B cell (primary cell): ENCODE measurements around the gene SEC24D. TPM values are rescaled to one million over a fixed set of nuclear protein-coding genes. Genes with fewer than 3 reads are reported as not detected.

ENCODE experiments used
- ATAC-seq: fragments of 200-7000 bp; cut with Tn5 transposase; one replicate; pipeline ENCODE4 v1.10.0; 2021; ENCODE audit warnings: low read depth, mild to moderate bottlenecking, moderate number of reproducible peaks, moderate library complexity
- CTCF ChIA-PET: fragments of 350-600 bp; sonication (Branson Sonifier 250); formaldehyde crosslinking; loops from one replicate; lab custom pipeline; 2021; ENCODE audit warnings: antibody characterized with exemption, inconsistent platforms; lab: Charles Lee
- POLR2A ChIA-PET: fragments of 350-600 bp; sonication (Branson Sonifier 250); formaldehyde crosslinking; loops from one replicate; lab custom pipeline; 2021; ENCODE audit warnings: antibody characterized with exemption; lab: Charles Lee
- DNase-seq: peaks from one replicate; pipeline ENCODE4 v3.0.0; 2013
- H2AFZ ChIP-seq: 2 replicates; pipeline ENCODE4 v1.6.1; 2012; ENCODE audit warnings: mild to moderate bottlenecking, low read depth, low read length; ENCODE audit not compliant: insufficient read depth, poor library complexity, severe bottlenecking
- H3K27ac ChIP-seq, 2 donors: 1 replicate in 1 of 2; 2 replicates in 1 of 2; pipeline ENCODE4 v1.5.1; 2012 to 2013; ENCODE audit warnings: low read length in 2 of 2, mild to moderate bottlenecking in 2 of 2, moderate library complexity in 1 of 2
- H3K27me3 ChIP-seq, 4 experiments: fragments of 200-600 bp in 1 of 4; sonication (generic) in 1 of 4; replicated peaks in 1 of 4; 1 replicate in 2 of 4; 2 replicates in 2 of 4; pipeline versions ENCODE4 v1.6.1 to v1.7.0; 2013 to 2016; ENCODE audit warnings: low read length in 3 of 4, mild to moderate bottlenecking in 2 of 4, mixed read lengths in 1 of 4, moderate library complexity in 1 of 4; ENCODE audit not compliant: insufficient read depth in 4 of 4, control insufficient read depth in 3 of 4; ENCODE audit errors: control extremely low read depth in 1 of 4
- H3K36me3 ChIP-seq, 2 experiments: replicated peaks in 1 of 2; 1 replicate in 1 of 2; 2 replicates in 1 of 2; pipeline versions ENCODE4 v1.6.1 to v1.7.1; 2013; ENCODE audit warnings: low read length in 1 of 2; ENCODE audit not compliant: insufficient read depth in 2 of 2, control insufficient read depth in 1 of 2; ENCODE audit errors: control extremely low read depth in 1 of 2, extremely low read depth in 1 of 2
- H3K4me1 ChIP-seq, 2 donors: fragments of 200-600 bp in 1 of 2; sonication (generic) in 1 of 2; 1 replicate in 1 of 2; 2 replicates in 1 of 2; pipeline versions ENCODE4 v1.5.1 to v1.6.1; 2013 to 2017; ENCODE audit warnings: low read length in 2 of 2; ENCODE audit not compliant: control insufficient read depth in 2 of 2, insufficient read depth in 2 of 2
- H3K4me2 ChIP-seq: replicated peaks from 2 replicates; pipeline ENCODE3; 2012; ENCODE audit warnings: mild to moderate bottlenecking, low read depth, low read length; ENCODE audit not compliant: poor library complexity, severe bottlenecking
- H3K4me3 ChIP-seq, 5 experiments: fragments of 200-600 bp in 1 of 5; sonication (generic) in 1 of 5; 1 replicate in 3 of 5; 2 replicates in 2 of 5; pipeline versions ENCODE4 v1.5.1 to v1.7.0; 2011 to 2016; ENCODE audit warnings: low read length in 4 of 5, mild to moderate bottlenecking in 4 of 5, low read depth in 2 of 5, control low read depth in 1 of 5, moderate library complexity in 1 of 5; ENCODE audit not compliant: insufficient read depth in 1 of 5; ENCODE audit errors: control extremely low read depth in 1 of 5, extremely low read depth in 1 of 5
- H3K79me2 ChIP-seq: fragments of 200-600 bp; sonication (generic); one replicate; pipeline ENCODE4 v1.6.0; 2016; ENCODE audit warnings: low read length; ENCODE audit not compliant: control insufficient read depth, insufficient read depth
- H3K9ac ChIP-seq: fragments of 200-600 bp; sonication (generic); 2 replicates; pipeline ENCODE4 v1.6.1; 2017; ENCODE audit warnings: mild to moderate bottlenecking, low read length, moderate library complexity
- H3K9me3 ChIP-seq, 3 donors: one replicate each; pipeline versions ENCODE4 v1.6.1 to v1.7.1; 2013; ENCODE audit warnings: low read length in 2 of 3; ENCODE audit not compliant: control insufficient read depth in 2 of 3, insufficient read depth in 1 of 3; ENCODE audit errors: control extremely low read depth in 1 of 3
- H4K20me1 ChIP-seq: 2 replicates; pipeline ENCODE4 v1.6.0; 2012; ENCODE audit warnings: mild to moderate bottlenecking, low read length; ENCODE audit not compliant: insufficient read depth, control insufficient read depth, poor library complexity, severe bottlenecking
- H3K27ac Mint-ChIP-seq: one replicate; pipeline ENCODE4 v1.8.0; 2021; ENCODE audit warnings: mixed read lengths
- H3K27me3 Mint-ChIP-seq: one replicate; pipeline ENCODE4 v1.8.0; 2021; ENCODE audit warnings: mixed read lengths
- H3K4me1 Mint-ChIP-seq: one replicate; pipeline ENCODE4 v1.8.0; 2021; ENCODE audit warnings: mixed read lengths
- H3K4me3 Mint-ChIP-seq: one replicate; pipeline ENCODE4 v1.8.0; 2021; ENCODE audit warnings: mixed read lengths
- H3K9me3 Mint-ChIP-seq: one replicate; pipeline ENCODE4 v1.8.0; 2022; ENCODE audit warnings: mixed read lengths; ENCODE audit not compliant: insufficient read depth
- EZH2 ChIP-seq: IDR thresholded peaks from 2 replicates; pipeline ENCODE4 v1.6.1; 2012; ENCODE audit warnings: borderline replicate concordance, low read depth, mild to moderate bottlenecking, moderate library complexity, low read length; ENCODE audit not compliant: insufficient read depth, poor library complexity, severe bottlenecking
- WGBS: methylation state at CpG from one replicate; pipeline ENCODE4 v1.1.5; 2013; ENCODE audit warnings: missing lambda C conversion rate; ENCODE audit not compliant: insufficient coverage; 5-methylcytosine and 5-hydroxymethylcytosine counted together
- intact Hi-C: fragments of 100-400 bp; cut with micrococcal nuclease; formaldehyde crosslinking; loops from one replicate; pipeline ENCODE4 v1.10.0; 2022
- polyA plus RNA-seq: library from polyadenylated mRNA; depleted of rRNA; stranded (reverse); fragments of >200 nt; gene quantifications from 2 replicates; pipeline ENCODE4 v1.2.3, GENCODE V29; 2012
- total RNA-seq, 2 donors: library from RNA; stranded (reverse); fragments of 120-200 nt in 1 of 2; gene quantifications; 1 replicate in 1 of 2; 2 replicates in 1 of 2; pipeline versions ENCODE4 v1.2.3 to v1.2.4, GENCODE V29; 2013 to 2022
- TF ChIP-seq, protein P1 (sequence below): fragments of 200-600 bp; IDR thresholded peaks from one replicate; pipeline ENCODE4 v1.8.0; 2022; ENCODE audit warnings: antibody characterized with exemption, mild to moderate bottlenecking

The SEC24D gene
- total and polyA plus RNA-seq, 2 donors (not counting 1 experiment from before 2014, with no cell fraction given): 7.1 to 15.8 TPM

DNA sequence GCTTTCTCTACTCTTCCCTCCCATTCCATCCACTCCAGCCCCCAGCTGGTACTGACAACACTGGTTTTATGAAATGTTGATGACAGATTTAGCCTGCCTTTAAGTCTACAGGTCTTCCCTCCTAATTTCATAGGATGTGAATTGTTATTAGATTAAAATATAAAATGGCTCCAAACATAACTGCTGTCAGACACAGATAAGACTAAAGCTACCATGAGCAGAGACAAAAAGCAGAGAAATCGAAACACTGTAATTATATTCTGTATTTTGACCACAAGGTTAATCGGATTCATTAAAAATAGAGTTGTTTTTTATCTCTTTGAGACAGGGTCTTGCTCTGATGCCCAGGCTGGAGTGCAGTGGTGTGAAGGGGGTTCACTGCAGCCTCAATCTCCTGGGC is 28.3 kb downstream of the SEC24D start:
- H3K27ac Mint-ChIP-seq: no peak overlapping the region
- no peaks in the 10 kb centered on the region for H3K4me1 Mint-ChIP-seq
- no peak overlapping the region for H2AFZ ChIP-seq
- intact Hi-C loops: no loop called here
- no peak overlapping the region for H3K27ac ChIP-seq
- no peaks in the 10 kb centered on the region for H3K27me3 ChIP-seq
- H3K27me3 Mint-ChIP-seq: no peaks in the 10 kb centered on the region
- H3K36me3 ChIP-seq: peaks cover 4 to 40% of the 10 kb centered on the region in 2 experiments
- TF ChIP-seq, protein P1, sequence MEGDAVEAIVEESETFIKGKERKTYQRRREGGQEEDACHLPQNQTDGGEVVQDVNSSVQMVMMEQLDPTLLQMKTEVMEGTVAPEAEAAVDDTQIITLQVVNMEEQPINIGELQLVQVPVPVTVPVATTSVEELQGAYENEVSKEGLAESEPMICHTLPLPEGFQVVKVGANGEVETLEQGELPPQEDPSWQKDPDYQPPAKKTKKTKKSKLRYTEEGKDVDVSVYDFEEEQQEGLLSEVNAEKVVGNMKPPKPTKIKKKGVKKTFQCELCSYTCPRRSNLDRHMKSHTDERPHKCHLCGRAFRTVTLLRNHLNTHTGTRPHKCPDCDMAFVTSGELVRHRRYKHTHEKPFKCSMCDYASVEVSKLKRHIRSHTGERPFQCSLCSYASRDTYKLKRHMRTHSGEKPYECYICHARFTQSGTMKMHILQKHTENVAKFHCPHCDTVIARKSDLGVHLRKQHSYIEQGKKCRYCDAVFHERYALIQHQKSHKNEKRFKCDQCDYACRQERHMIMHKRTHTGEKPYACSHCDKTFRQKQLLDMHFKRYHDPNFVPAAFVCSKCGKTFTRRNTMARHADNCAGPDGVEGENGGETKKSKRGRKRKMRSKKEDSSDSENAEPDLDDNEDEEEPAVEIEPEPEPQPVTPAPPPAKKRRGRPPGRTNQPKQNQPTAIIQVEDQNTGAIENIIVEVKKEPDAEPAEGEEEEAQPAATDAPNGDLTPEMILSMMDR: no peak
- no peak for TF ChIP-seq EZH2
- H3K9ac ChIP-seq: no peak overlapping the region
- POLR2A ChIA-PET: no interaction called here
- H3K9me3 ChIP-seq: no peaks in the 10 kb centered on the region
- no peaks in the 10 kb centered on the region for H4K20me1 ChIP-seq
- no peaks in the 10 kb centered on the region for H3K4me1 ChIP-seq
- H3K79me2 ChIP-seq: no peaks in the 10 kb centered on the region
- no peak overlapping the region for H3K4me3 ChIP-seq
- H3K4me3 Mint-ChIP-seq: no peak overlapping the region
- no peaks in the 10 kb centered on the region for H3K9me3 Mint-ChIP-seq
- CTCF ChIA-PET: no interaction called here
- ATAC-seq (no peak), DNase-seq (no peak)
- no peak overlapping the region for H3K4me2 ChIP-seq
- WGBS: no CpG with 5 or more reads among the region's 2 CpGs

DNA sequence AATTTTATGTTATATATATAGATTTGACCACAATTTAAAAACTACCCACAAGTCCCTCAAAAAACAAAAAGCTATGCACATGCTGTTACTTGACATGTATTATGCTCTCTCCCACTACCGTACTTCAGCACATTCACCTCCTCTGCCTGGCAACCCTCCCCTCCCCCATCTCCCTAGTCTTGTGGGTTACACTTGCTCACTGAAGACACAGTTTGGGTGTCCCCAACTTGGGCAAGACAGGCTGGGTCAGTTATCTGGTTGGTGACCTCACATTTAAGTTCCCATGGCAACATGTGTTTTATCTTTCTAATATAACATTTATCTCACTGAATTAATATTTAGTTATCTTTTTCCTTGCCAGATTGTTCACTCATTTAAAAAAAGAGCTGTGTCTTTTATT is 32.7 kb downstream of the SEC24D start:
- Histone ChIP-seq H3K36me3 (peaks cover 0 to 31% of the 10 kb centered on the region in 2 experiments), H3K27ac (no peak overlapping the region), H3K4me2 (no peak overlapping the region), H3K4me1 (no peaks in the 10 kb centered on the region), H3K9ac (no peak overlapping the region), H3K79me2 (no peaks in the 10 kb centered on the region), H2AFZ (no peak overlapping the region), H3K27me3 (no peaks in the 10 kb centered on the region), H3K4me3 (no peak overlapping the region), H4K20me1 (no peaks in the 10 kb centered on the region), H3K9me3 (no peaks in the 10 kb centered on the region)
- H3K9me3 Mint-ChIP-seq: no peaks in the 10 kb centered on the region
- no peak for ATAC-seq
- WGBS: 100% methylated on average over 1 of the region's 1 CpG
- H3K4me1 Mint-ChIP-seq: no peaks in the 10 kb centered on the region
- intact Hi-C loops: no loop called here
- H3K27ac Mint-ChIP-seq: no peak overlapping the region
- no peak for TF ChIP-seq EZH2
- TF ChIP-seq, protein P1: no peak
- no peaks in the 10 kb centered on the region for H3K27me3 Mint-ChIP-seq
- DNase-seq: no peak
- H3K4me3 Mint-ChIP-seq: no peak overlapping the region
- POLR2A ChIA-PET: no interaction called here
- CTCF ChIA-PET: no interaction called here
